ENCODE data around the gene DAPK2. TPM values are rescaled to one million over a fixed set of nuclear protein-coding genes. Genes with fewer than 3 reads are reported as not detected.

DAPK2 gene
- total and polyA plus RNA-seq, 7 donors = 3.7 to 65.6 (median 44.3) TPM

GRCh38 chr15:63970621-63971426, 75.5 kb downstream of the DAPK2 start:
- Histone ChIP-seq H3K27me3 (ENCODE audit: insufficient read depth in 3 of 3, low read length in 2 of 3) (no peaks in the 10 kb centered on the region), H3K9me3 (no peaks in the 10 kb centered on the region), H3K4me3 (no peak overlapping the region), H3K36me3 (ENCODE audit: insufficient read depth in 1 of 2, low read depth in 1 of 2) (peaks cover 0 to 5% of the 10 kb centered on the region in 2 donors), H3K4me1 (peaks cover 64% of the 10 kb centered on the region), H3K27ac (peak overlapping the region; percentile 78)
- intact Hi-C loops (cut with DNase I) = no loop called here
- ATAC-seq = peak; percentile 11 to 67 (median 46)
- peak in 1 of 2 donors; percentile 69 for DNase-seq
- TF ChIP-seq, protein P1, sequence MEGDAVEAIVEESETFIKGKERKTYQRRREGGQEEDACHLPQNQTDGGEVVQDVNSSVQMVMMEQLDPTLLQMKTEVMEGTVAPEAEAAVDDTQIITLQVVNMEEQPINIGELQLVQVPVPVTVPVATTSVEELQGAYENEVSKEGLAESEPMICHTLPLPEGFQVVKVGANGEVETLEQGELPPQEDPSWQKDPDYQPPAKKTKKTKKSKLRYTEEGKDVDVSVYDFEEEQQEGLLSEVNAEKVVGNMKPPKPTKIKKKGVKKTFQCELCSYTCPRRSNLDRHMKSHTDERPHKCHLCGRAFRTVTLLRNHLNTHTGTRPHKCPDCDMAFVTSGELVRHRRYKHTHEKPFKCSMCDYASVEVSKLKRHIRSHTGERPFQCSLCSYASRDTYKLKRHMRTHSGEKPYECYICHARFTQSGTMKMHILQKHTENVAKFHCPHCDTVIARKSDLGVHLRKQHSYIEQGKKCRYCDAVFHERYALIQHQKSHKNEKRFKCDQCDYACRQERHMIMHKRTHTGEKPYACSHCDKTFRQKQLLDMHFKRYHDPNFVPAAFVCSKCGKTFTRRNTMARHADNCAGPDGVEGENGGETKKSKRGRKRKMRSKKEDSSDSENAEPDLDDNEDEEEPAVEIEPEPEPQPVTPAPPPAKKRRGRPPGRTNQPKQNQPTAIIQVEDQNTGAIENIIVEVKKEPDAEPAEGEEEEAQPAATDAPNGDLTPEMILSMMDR (IDR thresholded peaks at IDR 0.05) = no peak
- WGBS, 3 donors = 25 to 56% (median 39%) methylated on average over 3 of the region's 3 CpGs

DNA sequence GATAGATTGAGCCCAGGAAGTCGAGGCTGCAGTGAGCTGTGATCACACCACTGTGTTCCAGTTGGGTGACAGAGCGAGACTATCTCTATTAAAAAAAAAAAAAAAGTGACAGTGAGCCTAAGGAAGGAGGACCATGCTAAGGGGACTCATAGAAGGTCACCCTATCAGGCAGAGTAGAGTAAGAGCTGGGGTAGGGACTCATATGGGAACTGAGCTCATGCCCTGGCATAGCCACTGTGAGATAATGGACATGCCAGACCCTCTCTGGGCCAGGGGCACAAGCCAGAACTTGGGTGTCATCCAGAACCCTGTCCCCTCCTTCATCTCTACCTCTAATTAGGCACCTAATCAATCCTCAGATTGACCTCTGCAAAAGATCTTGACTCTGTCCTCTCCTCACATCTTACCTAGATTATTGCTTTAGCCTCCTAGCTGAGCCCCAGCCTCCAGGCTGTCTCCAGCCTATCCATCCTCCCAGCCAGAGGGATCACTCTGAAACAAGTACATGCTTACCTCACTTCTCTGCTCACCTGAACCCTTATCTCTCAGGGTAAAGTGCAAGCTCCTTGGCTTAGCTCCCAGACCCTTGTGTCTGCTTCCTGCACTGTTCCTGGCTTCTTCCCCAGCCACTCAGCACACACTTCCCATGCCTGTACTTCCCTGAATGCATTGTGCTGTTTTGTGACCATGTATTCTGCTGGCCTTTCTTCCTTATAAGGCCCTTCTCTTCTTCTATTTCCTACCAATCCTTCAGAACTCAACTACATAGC, 76.4 kb downstream of the DAPK2 start:
- peaks cover 69% of the 10 kb centered on the region for H3K4me1 ChIP-seq
- no peaks in the 10 kb centered on the region for H3K9me3 ChIP-seq
- peaks cover 0 to 8% of the 10 kb centered on the region in 2 donors for H3K36me3 ChIP-seq (ENCODE audit: insufficient read depth in 1 of 2, low read depth in 1 of 2)
- no peak for ATAC-seq
- DNase-seq = no peak
- H3K4me3 ChIP-seq = no peak overlapping the region
- no peaks in the 10 kb centered on the region for H3K27me3 ChIP-seq (ENCODE audit: insufficient read depth in 3 of 3, low read length in 2 of 3)
- TF ChIP-seq, protein P1 (IDR thresholded peaks at IDR 0.05) = no peak
- intact Hi-C loops (cut with DNase I) = no loop called here
- H3K27ac ChIP-seq = peak overlapping the region; percentile 78
- WGBS, 3 donors = 92 to 99% (median 97%) methylated on average over 2 of the region's 2 CpGs

- Histone ChIP-seq H3K36me3 (ENCODE audit: insufficient read depth in 1 of 2, low read depth in 1 of 2) (peaks cover 0 to 8% of the 10 kb centered on the region in 2 donors), H3K4me3 (no peak overlapping the region), H3K9me3 (no peaks in the 10 kb centered on the region), H3K4me1 (peaks cover 64% of the 10 kb centered on the region), H3K27me3 (ENCODE audit: insufficient read depth in 3 of 3, low read length in 2 of 3) (no peaks in the 10 kb centered on the region), H3K27ac (peak overlapping the region; percentile 78)
- intact Hi-C loops (cut with DNase I) = no loop called here
- TF ChIP-seq, protein P1 (IDR thresholded peaks at IDR 0.05) = no peak
- no peak for DNase-seq
- no peak for ATAC-seq
- WGBS, 3 donors = 38 to 58% (median 42%) methylated on average over 3 of the region's 3 CpGs
These were observed 77.6 kb downstream of the DAPK2 start for GRCh38 chr15:63968700-63969099.

DNA sequence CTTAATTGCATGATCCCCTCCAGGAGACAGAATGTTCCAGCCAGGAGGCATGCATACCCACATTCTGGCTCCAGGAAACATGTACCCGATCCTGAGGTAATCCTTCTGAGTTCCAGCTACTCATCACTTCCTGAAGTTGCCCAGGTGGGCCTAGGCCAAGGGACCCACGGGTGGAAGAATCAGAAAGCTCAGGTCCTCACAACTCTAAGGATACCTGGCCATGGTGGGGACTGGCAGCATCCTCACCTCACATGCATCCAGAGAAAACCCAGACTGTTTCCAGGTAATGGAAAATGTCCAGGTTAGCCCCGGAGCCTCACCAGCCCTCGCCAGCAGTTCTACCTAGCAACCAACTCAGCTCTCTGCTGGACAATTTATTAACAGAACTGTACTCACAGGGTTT, 78.2 kb downstream of the DAPK2 start:
- no peak overlapping the region for H3K4me3 ChIP-seq
- ATAC-seq (peak; percentile 51 to 90 (median 88)), DNase-seq (peak in 1 of 2 donors; percentile 61)
- WGBS, 3 donors = 26 to 50% (median 29%) methylated on average over 4 of the region's 4 CpGs
- H3K4me1 ChIP-seq = peaks cover 64% of the 10 kb centered on the region
- H3K27me3 ChIP-seq (ENCODE audit: insufficient read depth in 3 of 3, low read length in 2 of 3) = no peaks in the 10 kb centered on the region
- peak overlapping the region; percentile 78 for H3K27ac ChIP-seq
- TF ChIP-seq, protein P1 (IDR thresholded peaks at IDR 0.05) = no peak
- H3K36me3 ChIP-seq (ENCODE audit: insufficient read depth in 1 of 2, low read depth in 1 of 2) = peaks cover 0 to 8% of the 10 kb centered on the region in 2 donors
- no peaks in the 10 kb centered on the region for H3K9me3 ChIP-seq
- intact Hi-C loops (cut with DNase I) = no loop called here
